ENCODE data around the gene CD248. TPM values are rescaled to one million over a fixed set of nuclear protein-coding genes. Genes with fewer than 3 reads are reported as not detected.

Gene CD248
- total and polyA plus RNA-seq, 11 donors: 6.0 to 33.1 (median 11.8) TPM

GRCh38 chr11:66271816-66272215 lies 45.0 kb downstream of the CD248 start:
- H3K4me3 ChIP-seq: no peak overlapping the region
- H3K27ac ChIP-seq: no peak overlapping the region
- ATAC-seq (no peak), DNase-seq (no peak)
- H3K4me1 ChIP-seq: peaks cover 0 to 31% (median 23%) of the 10 kb centered on the region in 12 donors
- WGBS, 4 donors: 93 to 95% (median 94%) methylated on average over 4 to 7 of the region's 7 CpGs
- TF ChIP-seq POLR2A (IDR thresholded peaks at IDR 0.05): no peak
- no peak for TF ChIP-seq CTCF (IDR thresholded peaks at IDR 0.05)
- intact Hi-C loops (cut with DNase I): no loop called here
- peaks cover 4 to 57% (median 48%) of the 10 kb centered on the region in 9 donors for H3K36me3 ChIP-seq
- no peaks in the 10 kb centered on the region for H3K27me3 ChIP-seq
- H3K9me3 ChIP-seq: no peaks in the 10 kb centered on the region

GRCh38 chr11:66268952-66269905 lies 47.6 kb downstream of the CD248 start:
- WGBS, 4 donors: 3% methylated on average over 30 to 32 of the region's 32 CpGs
- ATAC-seq: no peak
- TF ChIP-seq POLR2A (IDR thresholded peaks at IDR 0.05) (no peak), CTCF (IDR thresholded peaks at IDR 0.05) (peak in 2 of 12 donors; percentile 16)
- intact Hi-C loops (cut with DNase I): loop anchor here in 1 of 10 donors (10.0 kb wide), 1 partner anchor 414 kb away; the partner anchor contains the start of gene CFL1
- Histone ChIP-seq H3K4me3 (peak overlapping the region; percentile 61 to 99 (median 92)), H3K27ac (peak overlapping the region; percentile 89 to 99 (median 97)), H3K4me1 (peaks cover 4 to 35% (median 27%) of the 10 kb centered on the region in 12 donors), H3K9me3 (no peaks in the 10 kb centered on the region), H3K36me3 (peaks cover 4 to 48% (median 35%) of the 10 kb centered on the region in 9 donors), H3K27me3 (no peaks in the 10 kb centered on the region)
- DNase-seq: no peak

- intact Hi-C loops (cut with DNase I): loop anchor here in 1 of 10 donors (10.0 kb wide), 1 partner anchor 414 kb away; the partner anchor contains the start of gene CFL1
- DNase-seq (peak; percentile 100), ATAC-seq (peak; percentile 89 to 93 (median 90))
- 0% methylated on average over 10 to 64 of the region's 64 CpGs for WGBS, 4 donors
- H3K9me3 ChIP-seq: no peaks in the 10 kb centered on the region
- no peaks in the 10 kb centered on the region for H3K27me3 ChIP-seq
- TF ChIP-seq CTCF (IDR thresholded peaks at IDR 0.05) (no peak), POLR2A (IDR thresholded peaks at IDR 0.05) (peak; percentile 6 to 86)
- H3K4me1 ChIP-seq: peaks cover 4 to 34% (median 27%) of the 10 kb centered on the region in 12 donors
- peaks cover 2 to 48% (median 31%) of the 10 kb centered on the region in 9 donors for H3K36me3 ChIP-seq
- H3K4me3 ChIP-seq: peak within 1 kb of the TSS; percentile 61 to 99 (median 92)
- H3K27ac ChIP-seq: peak within 1 kb of the TSS; percentile 89 to 99 (median 97)
These were observed 48.4 kb downstream of the CD248 start, which contains the start of gene RAB1B for GRCh38 chr11:66268244-66268951. RAB1B (plus strand) TSS chr11:66268639; CDS start chr11:66268680, 41 bp downstream.

Measured in heart left ventricle (tissue), 16 donors.